Right hindlimb (tissue), 1 donor: ENCODE measurements around the gene MLX.

Source experiments
- DNase-seq: peaks from one replicate; pipeline ENCODE4 v3.0.0-alpha.2; 2018

MLX gene, protein sequence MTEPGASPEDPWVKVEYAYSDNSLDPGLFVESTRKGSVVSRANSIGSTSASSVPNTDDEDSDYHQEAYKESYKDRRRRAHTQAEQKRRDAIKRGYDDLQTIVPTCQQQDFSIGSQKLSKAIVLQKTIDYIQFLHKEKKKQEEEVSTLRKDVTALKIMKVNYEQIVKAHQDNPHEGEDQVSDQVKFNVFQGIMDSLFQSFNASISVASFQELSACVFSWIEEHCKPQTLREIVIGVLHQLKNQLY

DNA sequence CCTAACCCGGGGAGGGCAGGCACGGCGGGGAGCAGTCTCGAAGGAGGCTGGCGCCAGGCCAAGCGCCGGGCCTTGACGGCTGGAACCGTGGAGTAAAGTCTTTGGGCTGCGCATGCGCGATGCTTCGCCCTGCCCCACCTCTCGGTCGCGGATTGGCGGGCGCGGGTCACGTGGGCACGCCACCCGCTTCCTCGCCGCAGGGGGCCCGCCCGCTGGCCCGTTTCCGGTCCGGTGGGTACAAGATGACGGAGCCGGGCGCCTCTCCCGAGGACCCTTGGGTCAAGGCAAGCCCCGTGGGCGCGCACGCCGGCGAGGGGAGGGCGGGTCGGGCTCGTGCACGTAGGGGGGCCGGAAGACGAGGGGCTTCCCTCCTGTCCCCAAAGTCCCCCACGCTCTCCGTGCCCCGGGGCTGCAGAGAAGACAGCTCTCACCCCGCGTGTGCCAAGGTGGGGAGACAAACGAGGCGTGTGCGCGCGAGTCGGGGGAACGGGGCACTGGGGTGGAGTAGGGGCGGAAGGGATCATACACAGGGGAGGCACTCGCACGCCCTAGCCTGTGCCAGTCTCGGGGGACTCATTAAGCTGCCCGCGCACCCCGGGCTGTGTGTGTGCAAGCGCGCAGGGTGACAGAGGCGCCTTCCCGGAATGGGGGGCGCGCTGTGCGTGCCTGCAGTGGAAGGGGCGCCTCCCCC is at the start of gene MLX:
Gene MLX (plus strand): TSS at position 218 of the 691 bp plus-strand sequence. CDS start 25 bp downstream, at position 243.
- DNase-seq = peak; percentile 93

DNA sequence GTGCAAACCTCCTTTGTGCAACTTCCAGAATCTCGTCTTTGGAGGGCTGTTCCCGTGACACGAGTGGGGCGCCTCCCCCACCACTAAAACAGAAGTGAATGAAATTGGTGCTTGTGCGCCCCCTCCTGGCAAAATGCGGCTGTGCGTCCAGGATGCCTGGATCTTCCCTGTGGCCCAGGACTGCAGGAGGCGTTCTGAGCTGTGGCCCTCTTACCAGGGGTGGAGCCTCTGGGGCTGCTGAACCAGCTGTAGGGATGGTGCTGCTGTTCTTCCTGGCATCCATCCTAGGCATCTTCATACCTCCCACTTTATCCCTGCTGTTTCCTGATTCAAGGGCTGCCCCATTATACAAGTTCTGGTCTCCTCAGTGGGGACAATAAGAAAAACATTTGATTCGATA is 49.4 kb upstream of the MLX start:
- peak; percentile 89 for DNase-seq

DNA sequence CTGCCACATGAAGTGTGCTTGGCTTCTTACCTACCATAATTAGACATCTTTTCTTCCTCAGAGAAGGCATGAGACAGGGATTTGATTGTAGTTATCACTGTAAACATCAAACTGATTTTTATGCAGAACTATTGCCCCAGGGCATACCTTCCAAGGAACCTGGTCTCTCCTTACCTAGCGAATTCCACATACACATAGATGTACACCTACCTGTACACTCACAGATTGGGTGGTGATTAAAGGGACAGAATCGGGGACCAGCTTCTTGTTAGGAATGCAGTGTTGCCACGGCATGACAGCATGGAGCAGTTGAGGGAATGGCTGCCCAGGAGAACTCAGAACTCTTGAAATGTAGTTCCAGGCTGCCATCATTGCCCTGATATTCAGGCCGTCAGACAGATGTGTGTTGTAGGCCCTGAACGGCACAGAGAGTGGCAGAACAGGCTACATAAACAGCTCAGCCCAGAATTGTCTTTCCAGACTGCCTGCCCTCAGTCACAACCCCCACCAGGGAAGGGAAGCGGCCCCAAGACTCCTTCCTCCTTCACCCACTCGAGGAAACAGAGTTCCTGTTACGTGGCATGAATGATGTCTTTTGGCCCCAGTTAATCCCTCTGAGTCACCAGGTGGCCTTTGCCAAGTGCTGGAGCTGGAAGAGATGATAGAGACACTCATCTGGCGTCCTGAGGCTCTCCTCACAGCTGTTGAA is 48.7 kb upstream of the MLX start:
- DNase-seq = peak; percentile 85

DNA sequence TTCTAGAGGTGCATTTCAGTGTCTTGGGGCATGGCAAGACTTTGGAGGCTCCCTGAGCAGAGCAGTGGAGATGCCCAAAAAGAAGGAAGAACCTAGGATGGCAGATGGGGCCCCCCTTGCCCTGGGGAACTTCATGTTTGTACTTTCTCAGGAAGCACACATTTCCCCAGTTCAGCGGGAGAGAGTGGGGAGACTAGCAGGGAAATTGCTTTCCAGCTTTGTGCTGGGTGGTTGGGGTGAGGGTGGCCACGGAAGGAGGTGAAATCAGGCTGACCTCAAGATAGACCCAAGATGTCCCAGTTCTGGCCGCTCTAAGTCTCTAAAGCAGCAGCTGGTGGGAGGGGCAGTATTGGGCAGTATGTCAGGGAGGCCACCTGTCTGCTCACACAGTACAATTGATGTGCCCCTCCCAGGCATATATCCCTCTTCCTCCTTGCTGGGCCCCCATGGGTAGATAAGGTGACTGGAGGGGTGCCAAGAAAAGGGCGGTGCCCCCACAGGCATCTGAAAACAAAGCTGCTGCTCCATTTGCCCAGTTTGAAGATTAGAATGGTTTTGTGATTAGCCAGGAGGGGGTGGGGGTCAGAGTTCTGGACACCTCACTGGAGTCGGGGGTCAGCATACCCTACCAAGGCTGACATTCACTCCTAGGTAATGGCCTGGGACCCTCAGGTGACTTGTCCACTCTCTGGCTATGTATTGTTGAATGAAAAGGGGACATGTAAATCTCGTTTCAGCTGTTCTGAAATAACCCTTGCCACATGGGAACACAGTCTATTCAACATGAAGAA is 48.0 kb upstream of the MLX start:
- DNase-seq = peak; percentile 76

DNA sequence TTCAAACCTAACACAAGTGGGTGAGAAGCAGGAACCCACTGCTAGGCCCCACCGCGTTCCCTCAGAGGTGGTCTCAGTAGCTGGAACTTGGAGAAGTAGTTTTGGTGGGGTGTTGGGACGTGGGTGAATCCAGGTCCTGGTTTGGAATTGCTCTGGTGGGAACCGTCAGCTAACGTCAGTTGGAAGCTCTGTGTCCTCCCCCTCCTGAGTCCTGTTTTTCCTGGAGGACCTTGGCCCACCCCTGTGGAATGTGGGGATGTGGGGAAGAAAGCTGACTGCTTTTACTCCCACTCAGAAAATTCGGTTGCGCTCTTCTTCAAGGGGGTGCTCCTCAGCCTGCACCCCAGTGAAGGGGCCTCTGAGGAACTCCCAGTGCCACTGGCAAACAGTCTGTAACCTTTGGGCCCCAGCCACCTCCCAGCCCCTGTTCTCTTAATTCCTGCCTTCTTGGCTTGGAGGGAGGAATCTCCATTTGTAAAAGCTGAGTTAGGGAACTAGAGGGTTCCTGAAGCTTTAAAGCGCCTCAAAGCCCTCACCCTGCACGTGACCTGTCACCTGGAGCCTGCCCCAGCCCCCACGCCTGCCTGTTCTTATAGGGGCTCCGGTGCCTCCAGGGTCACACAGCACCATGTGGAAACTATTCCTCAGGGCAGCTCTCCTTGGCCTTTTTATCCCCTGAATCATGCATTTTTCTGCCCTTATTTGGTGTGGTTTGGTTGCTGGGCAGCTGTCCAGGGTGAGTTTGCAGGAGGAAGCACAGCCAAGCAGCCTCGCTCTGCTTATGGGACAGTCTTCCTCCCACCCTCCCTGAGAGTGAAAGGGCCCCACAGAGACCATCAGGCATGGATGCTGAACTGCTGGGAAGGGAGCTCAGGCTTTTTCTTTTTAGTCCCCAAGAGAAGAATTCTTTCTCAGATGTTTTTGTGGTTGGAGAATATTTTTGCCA is 47.1 kb upstream of the MLX start:
- DNase-seq = peak; percentile 95

DNA sequence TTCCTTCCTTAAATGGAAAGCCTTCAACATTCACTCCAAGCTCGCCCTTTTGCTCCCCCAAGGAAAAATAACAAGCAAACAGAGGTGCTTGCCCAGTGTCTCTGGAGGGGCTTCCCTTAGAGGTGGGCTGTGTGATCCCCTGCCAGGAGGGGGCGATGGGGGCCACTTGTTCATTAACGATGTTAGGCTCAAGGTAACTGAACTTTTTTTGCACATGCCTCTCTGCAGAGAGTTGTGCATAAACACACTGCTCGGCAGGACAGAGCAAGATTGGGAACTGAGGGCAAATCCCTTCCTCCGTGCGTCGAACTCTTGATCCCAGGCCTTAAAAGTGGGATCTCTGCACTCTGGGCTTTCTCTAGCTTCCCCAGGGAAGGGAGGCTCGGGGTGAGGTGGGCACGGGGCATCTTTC is 46.4 kb upstream of the MLX start:
- DNase-seq = peak; percentile 65

DNA sequence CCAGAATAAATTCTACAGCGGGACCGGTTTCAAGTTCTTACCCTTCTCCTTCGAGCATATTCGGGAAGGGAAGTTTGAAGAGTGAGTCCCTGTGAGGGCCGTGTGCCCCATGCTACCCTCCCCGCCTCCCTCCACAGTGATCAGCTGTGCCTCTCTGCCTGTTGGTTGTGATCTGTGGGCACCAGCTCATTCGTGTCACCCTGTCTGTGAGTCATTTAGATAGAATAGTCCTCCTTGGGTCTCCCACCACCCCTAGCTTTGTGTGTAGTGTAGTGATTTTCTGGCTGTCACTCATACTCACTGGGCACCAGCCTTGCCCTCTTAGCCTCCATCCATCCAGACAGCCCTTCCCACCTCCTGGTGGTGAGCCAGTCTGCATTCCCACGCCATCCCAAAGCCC is 45.9 kb upstream of the MLX start:
- DNase-seq = no peak

DNA sequence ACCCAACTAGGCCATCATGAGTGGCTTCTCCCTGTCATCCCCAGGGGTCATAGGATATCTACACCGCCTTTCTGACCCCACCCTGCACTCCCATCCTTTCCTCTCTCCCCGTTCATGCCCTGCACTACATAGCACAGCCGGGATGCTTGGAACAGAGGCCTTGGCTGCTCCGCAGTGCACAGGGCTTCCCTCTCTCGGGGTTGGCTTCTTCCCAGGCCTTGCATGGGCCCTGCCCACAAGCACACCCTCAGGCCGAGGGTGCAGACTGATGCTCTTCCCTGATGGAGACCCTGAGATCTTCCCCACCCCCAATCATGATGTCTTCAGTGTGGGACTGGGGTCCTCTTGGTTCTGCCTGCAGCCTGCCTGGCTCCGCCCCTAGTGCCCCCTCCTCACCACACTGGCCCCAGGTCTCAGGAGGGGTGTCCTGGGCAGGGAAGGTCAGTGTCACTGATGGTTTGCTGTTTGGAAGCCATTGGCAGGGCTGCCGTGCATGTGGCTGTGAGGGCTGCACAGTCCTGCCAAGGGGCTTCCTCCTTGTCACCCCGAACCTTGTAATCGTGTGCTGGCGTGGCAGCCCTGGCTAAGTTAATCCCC is 45.1 kb upstream of the MLX start:
- no peak for DNase-seq

DNA sequence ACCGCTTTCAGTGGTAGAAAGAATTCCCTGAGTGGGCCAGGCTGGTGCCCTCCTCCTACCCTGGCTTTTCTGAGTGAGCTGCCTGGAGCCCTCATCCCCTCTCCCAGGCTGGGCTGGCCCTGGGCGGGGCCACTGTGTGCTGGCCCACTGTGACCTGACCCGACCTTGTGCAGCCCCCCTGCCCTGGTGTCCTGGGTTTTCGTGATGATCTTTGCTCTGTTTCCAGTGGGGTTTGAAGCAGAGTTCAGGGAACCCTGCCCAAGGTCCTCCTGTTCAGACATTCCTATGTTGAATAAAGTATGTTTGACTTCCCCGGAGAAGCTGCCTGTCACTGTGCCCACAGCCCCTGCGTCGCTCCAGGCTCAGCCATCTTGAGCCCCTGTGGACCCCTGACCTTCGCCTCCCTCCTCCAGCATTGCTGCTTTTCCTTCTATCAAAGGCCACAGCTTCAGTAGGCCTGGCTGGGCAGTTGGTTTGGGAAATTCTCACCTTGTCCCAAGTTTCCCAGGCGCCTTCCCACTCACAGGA is 44.6 kb upstream of the MLX start:
- no peak for DNase-seq

DNA sequence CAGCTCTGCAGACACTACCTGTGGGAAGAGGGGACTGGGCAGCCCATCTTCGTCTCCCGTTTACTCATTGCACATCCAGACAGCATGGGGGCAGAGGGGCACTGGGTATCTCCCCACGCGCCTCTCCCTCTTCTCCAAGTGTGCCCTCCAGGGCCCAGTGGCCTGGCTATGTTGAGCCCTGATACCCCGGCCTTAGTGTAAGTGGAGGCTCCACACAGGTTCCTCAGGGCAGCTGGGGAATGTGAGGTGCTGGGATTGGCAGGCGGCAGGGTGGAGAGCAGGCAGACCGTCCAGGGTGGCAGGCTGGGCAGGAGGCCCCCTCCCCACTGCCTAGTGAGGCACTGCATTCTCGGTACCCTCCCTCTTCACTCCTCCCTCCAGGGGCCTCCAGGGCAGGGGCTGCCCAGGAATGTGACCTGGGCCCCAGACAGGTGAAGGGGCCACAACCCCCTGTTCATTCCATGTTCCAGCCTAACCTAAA is 44.1 kb upstream of the MLX start:
- no peak for DNase-seq

DNA sequence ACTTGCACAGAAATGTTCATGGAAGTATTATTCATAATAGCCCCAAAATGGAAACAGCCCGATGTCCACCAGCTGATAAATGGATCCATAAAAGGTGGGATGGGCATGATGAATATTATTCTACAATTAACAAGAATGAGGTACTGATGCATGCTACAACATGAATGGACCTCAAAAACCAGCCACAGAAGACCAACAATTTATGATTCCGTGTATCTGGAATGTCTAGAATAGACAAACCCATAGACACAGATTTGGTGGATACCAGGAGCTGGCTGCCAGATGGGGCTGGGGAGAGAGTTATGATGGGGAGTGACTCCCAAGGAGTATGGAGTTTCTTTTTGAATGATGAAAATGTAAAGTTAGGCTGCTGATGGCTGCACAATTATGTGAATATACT is 41.7 kb upstream of the MLX start:
- no peak for DNase-seq

DNA sequence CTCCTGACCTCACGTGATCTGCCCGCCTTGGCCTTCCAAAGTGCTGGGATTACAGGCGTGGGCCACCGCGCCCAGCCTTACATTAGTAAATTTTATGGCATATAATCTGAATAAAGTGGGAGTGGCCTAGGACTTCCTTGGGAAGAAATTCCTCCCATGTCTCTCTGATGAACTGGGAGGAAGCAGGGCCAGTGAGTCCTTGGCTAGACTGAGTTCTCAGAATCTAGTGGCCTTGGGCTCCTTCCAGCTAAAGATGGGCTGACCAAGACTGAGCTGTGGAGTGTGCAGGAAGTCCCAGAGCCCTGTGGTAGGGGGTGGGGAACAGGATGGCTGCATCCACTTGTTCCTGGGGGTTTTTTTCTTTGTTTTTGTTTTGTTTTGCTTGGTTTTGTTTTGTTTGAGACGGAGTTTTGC is 40.9 kb upstream of the MLX start:
- DNase-seq = no peak

DNA sequence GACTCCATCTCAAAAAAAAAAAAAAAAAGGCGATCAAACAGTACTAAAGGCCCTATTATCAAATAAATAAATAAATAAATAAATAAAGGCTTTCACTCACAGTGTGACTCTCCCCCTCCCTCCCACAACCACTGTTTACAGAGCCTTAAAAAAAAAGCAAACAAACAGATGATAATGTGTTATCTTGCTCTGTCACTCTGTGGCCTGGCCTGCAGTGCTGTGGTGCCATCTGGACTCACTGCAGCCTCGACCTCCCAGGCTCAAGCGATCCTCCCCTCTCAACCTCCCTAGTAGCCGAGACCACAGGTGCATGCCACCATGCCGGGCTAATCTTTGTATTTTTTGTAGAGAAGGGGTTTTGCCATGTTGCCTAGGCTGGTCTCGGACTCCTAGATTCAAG is 39.0 kb upstream of the MLX start:
- DNase-seq = no peak

DNA sequence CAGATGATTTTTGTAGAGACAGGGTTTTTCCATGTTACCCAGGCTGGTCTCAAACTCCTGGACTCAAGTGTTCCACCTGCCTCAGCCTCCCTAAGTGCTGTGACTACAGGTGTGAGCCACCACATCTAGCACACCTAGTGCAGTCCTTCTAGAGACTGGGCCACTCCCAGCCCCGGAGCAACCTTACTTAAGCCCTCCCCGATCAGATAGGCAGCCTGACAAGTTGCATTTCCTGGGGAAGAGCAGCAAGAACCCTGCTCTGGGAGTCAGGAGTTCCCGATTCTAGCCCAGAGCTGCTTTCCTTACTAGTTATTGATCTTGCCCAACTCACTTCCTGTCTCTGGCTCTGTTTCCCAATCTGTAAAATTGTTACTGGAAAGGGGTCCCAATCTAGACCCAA is 37.8 kb upstream of the MLX start:
- no peak for DNase-seq

DNA sequence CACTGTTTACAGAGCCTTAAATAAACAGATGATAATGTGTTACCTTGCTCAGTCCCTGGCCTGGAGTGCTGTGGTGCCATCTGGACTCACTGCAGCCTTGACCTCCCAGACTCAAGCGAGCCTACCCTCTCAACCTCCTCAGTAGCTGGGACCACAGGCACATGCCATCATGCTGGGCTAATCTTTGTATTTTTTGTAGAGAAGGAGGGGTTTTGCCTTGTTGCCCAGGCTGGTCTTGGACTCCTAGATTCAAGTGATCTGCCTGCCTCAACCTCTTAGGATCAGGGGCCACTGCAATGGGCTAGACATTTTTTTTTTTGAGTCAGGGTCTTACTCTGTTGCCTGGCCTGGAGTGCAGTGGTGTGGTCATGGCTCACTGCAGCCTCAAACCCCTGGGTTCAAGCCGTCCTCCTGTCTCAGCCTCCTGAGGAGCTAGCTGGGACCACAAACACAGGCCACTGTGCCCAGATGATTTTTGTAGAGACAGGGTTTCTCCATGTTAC is 35.9 kb upstream of the MLX start:
- no peak for DNase-seq

DNA sequence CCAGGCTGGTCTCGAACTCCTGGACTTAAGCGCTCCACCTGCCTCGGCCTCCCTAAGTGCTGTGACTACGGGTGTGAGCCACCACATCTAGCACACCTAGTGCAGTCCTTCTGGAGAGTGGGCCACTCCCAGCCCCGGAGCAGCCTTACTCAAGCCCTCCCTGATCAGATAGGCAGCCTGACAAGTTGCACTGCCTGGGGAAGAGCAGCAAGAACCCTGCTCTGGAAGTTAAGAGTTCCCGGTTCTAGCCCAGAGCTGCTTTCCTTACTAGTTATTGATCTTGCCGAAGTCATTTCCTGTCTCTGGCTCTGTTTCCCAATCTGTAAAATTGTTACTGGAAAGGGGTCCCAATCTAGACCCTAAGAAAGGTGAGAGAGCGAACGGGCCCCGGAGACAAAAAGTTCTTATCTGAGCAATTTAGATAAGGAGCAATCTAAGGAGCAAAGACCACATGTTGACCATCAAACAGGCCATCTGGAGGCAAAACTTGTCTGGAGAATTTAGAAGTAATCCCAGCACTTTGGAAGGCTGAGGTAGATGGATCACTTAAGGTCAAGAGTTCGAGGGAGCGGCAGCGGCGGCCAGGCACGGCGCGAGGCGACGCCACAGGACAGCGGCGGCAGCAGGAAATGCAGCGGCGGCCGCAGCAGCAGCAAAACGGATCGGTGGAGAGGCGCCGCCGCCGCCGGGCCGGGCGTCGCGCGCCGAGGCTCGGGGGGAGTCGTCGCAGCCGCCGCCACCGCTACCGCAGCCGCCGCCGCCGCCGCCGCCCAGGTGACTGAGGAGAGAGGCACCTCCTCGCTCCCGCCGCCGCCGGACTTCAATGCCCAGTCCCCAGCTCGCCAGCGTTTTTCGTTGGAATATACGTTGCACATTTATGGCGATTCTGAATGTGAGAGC is 35.2 kb upstream of the MLX start:
- DNase-seq = peak; percentile 66

DNA sequence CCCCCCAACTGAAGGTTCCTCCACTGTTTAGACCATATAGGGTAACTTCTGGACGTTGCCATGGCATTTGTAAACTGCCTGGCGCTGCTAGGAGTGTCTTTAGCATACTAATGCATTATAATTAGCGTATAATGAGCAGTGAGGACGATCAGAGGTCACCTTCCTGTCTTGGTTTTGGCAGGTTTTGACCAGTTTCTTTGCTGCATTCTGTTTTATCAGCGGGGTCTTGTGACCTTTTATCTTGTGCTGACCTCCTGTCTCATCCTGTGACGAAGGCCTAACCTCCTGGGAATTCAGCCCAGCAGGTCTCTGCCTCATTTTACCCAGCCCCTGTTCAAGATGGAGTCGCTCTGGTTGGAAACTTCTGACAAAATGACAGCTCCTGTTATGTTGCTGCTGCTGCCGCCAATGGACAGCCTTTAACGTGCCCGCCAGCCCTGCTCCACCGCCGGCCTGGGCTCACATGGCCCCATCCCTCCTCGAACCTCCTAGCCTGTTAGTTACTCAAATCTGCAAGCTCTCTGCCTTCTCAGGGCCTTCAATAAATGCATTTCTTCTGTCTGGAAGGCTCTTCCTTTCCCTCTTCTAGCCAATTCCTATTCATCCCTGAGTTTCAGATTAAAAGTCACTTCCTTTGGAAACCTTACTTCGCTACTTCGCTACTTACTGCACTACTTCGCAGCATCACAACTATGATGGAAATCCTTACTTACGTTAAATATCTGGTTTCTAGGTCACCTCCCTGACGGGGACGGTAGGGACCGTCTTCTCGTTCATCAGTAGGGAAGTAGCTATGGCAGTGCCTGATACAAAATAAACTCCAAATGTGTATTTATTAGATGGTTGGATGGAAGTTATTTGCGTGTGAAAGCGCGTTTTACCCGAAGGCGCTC is 31.5 kb upstream of the MLX start:
- no peak for DNase-seq

DNA sequence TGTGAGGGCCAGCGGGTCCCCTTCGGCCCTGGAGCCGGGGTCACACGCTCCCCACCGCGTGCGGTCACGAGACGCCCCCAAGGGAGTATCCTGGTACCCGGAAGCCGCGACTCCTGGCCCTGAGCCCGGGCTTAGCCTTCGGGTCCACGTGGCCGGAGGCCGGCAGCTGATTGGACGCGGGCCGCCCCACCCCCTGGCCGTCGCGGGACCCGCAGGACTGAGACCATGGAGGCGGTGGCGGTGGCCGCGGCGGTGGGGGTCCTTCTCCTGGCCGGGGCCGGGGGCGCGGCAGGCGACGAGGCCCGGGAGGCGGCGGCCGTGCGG is 30.9 kb upstream of the MLX start, which contains the start of gene NAGLU:
Gene NAGLU (plus strand): TSS at position 194 of the 324 bp plus-strand sequence. CDS start 32 bp downstream, at position 226.
- DNase-seq = peak; percentile 97
